K562 (cell line): ENCODE results near the gene CCKAR.

Experiments used
- CCAR2 ChIP-seq: fragments of 200-400 bp; formaldehyde crosslinking; IDR thresholded peaks from 2 replicates; pipeline ENCODE4 v1.6.1; 2017; ENCODE audit warnings: mild to moderate bottlenecking, low read depth, low read length
- SMARCE1 ChIP-seq: fragments of 450-650 bp; IDR thresholded peaks from 2 replicates; pipeline ENCODE4 v1.7.1; 2016; ENCODE audit warnings: mild to moderate bottlenecking

GRCh38 chr4:26474551-26474950, 15.7 kb downstream of the CCKAR start:
- TF ChIP-seq SMARCE1 (no peak), CCAR2 (no peak)
